GM21825 (cell line): ENCODE data around the gene ARL14EPL.

Source experiments
- ATAC-seq: cut with Tn5 transposase; IDR thresholded peaks from one replicate; pipeline ENCODE4 v1.9.1; 2021; ENCODE audit warnings: mild to moderate bottlenecking, moderate library complexity; ENCODE audit not compliant: unreplicated experiment

Gene ARL14EPL

DNA sequence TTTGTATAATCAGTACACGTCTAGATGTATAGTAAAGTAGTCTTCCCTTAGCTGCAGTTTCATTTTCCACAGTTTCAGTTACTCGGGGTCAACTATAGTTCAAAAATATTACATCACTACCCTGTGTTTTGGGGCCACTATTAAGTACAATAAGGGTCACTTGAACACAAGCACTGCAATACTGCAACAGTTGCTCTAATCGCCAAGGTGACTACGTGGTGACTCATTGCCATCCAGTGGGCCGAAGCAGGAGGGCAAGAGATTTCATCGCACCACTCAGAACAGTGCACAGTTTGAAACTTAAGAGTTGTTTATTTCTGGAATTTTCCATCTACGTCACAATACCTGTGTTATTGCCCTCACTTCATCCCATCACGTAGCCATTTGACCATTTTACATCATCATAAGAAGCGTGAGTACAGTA is at the start of gene ARL14EPL:
Gene ARL14EPL (plus strand): TSS at position 379 of the 424 bp plus-strand sequence. CDS start 18,994 bp downstream, outside the sequence.
- peak; percentile 70 for ATAC-seq

DNA sequence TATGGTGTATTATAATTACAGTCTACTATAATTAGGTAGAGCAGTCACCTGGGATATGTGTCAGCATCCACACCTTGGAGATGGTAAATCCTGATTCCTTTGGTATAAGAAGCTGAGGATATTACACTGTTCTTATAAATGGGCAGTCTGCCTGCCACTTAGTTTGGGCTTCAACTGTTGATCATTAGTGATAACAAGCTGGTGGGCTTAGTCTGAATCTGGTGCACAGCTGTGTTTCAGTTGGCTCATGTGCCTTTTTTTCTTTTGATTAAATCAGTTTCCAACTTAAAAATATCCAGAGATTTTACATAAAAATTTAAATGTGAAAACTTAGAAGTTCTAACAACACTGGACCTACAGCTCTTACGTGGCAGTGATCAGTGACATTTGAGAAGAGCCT is 48.8 kb upstream of the ARL14EPL start:
- no peak for ATAC-seq

DNA sequence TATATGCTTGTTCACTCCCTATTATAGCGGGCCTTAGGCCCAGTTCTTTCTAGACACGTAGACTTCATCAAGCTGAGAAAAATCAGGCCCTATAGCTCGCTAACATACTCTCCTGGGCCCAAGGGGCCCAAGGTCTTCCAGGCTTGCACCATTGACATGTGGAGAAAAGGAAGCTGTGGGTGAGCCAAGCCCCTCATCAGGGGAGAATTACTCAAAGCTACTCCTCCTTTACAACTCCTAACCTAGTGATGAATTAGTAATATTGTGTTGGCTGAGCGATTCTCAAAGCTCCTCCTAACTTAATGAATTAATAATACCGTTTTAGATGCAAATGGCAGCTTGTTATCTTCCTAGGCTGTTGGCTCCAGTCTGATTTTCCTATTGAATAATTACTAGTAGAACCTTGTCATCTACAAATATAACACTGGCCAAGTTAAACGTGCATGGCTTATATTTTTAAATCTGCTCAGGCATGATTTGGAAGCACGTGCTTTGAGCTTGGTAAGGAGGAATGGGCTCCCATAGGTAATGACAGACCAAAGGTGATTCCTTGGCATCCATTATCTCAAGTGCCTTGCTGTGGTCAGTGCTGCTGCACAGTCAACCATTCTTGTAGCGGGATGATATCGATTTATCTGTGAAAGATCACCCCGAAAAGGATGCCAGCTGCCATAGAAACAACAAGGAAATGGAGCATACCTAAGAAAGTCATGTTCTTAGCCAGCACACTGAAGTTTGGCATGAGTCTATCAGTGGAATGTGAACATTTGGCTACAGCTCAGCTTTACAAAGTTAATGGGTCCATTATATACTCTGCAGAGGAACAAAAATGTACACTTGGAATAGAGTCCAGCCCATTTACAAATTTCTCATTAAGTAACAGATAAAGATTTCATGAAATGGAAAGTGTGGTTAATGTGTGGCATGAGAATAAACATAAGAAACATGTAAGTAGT is 46.2 kb upstream of the ARL14EPL start:
- ATAC-seq, result no peak

DNA sequence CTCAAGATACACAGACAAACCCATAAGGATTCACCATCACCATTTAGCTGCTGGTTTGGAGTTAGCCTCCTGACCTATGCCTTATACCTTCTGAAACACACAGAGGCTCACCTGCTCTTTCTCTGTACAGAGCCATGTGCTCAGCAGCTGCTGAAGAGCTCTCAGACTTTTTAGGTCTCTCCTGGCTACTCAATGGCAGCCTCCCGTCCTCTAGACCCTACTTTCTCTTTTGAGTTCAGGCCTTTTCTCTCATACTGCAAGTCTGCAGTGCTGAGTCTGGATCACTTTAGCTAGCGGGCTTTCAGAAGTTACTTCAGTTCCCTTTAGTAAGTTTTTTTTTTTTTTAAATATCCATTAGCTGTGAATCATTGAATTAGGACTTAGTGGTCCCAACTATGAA is 44.3 kb upstream of the ARL14EPL start:
- no peak for ATAC-seq

DNA sequence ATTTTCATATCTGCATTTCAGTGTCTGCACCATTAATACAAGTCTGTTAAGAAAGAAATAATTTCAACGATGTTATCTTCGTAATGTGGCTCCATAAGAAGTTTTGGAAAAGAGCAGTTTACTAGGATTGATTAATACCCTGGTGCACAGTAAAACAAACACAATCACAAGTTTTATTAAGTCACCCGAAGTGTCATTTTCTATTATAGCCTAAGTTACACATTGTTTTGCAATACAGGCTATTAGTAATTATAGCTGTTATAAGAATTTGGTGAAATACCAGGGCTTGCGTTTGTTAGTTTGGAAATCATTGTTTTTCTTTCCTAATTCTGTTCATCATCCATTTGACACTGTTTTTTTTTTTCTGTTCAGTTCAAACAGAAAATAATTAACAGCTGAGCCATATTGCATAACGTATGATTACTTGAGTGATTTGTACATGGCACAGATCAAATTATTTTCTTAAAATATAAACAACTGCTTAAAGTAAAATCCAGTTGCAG is 39.4 kb upstream of the ARL14EPL start:
- no peak for ATAC-seq

DNA sequence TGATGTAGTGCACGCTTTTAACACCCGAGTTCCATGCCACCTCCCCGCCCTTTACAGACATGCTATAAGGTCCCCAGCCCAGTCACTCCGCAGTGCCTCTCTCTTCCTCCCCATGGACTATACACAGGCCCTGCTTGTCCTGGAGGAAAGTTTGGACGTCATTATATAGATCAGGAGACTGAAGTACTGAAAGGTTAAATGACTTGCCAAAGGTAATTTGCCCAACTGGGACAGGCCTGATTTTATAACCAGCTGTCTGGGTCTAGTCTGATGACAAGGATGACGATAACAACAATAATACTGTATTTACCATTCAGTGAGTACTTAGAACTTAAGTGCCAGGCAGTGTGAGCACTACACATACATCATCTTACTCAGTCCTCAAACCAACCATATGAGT is 36.9 kb upstream of the ARL14EPL start:
- ATAC-seq, result no peak

DNA sequence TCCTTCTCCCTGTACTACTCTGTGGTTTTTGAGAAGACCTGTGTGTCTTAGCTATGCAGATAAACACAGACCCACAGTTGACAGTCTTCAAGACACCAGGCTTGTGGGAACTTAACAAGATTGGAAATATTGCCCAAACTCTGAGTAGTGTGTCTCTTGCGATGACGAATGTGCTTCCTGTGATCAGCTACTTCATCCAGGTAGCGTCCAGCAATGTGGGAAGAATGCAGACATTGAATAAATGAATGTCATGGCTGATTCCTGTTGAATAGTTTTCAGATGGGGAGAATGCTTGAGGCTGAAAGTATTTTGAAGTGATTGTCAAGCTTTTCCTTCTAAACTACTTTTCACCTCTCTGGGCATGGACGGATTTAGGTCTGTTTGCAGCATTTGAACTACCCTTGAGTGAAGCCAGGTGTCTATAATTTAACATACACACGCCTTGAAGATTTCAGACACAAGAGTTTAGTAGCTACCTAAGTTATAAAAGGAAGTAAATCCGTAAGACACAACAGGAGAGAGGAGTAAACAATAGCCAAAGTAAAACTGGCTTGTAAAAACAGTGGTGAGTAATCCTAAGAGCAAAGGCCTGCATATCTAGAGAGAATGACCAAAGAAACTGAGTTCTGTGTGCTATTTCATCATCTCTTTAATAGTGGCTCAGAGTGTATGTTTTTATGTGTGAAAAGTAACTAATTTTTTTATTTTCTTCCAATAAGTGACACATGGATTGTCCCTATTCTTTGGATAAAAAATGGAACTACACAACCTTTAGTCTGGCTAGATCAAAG is 30.0 kb upstream of the ARL14EPL start:
- ATAC-seq, result no peak

DNA sequence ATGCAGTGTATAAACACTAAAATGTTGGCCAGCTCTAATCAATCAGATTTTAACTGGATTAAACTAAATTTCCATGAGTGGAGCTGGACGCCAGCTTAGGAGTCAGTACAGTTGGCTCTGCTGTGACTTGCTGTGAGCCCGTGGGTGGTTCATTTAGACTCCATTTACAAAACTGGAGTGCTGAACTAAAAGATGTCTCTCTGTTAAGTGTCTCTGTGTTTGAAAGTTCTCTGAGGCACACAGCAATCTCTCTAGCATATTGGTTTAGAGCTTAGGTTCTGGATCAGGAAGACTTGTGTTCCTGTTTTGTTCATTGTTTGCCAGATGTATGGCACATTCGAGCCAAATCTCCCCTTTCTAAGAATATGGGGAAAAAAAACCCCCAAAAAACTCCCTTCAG is 28.0 kb upstream of the ARL14EPL start:
- no peak for ATAC-seq

DNA sequence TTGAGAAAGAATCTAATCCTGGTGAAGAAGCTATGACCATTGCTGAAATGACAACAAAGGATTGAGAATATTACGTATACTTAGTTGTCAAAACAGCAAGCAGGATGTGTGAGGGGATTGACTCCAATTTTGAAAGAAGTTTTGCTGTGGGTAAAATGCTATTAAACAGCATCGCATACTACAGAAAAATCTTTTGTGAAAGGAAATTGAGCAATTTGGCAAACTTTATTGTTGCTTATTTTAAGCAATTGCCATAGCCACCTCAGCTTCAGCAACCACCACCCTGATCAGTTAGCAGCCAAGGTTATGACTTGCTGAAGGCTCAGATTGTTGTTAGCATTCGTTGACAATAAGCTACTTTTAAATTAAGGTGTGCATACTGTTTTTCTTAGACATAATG is 22.5 kb upstream of the ARL14EPL start:
- ATAC-seq, result no peak

DNA sequence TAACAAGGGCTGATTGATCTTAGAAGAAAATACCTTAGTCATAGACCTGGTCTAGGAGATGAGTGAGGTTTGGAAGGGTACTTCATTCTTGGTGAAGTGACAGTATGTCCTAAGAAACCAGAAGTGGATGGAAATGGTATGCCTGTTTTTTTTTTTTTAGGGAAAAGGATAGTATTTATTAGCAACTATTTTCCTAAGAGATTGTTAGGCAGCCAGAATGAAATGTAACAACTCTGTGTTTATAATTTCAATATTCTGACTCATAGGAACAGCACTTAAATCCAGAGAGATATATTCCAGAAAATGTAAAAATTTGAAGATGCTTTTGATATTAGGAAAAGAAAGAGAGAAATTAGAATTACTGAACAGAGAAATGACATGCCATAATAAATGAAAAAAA is 21.2 kb upstream of the ARL14EPL start:
- no peak for ATAC-seq

DNA sequence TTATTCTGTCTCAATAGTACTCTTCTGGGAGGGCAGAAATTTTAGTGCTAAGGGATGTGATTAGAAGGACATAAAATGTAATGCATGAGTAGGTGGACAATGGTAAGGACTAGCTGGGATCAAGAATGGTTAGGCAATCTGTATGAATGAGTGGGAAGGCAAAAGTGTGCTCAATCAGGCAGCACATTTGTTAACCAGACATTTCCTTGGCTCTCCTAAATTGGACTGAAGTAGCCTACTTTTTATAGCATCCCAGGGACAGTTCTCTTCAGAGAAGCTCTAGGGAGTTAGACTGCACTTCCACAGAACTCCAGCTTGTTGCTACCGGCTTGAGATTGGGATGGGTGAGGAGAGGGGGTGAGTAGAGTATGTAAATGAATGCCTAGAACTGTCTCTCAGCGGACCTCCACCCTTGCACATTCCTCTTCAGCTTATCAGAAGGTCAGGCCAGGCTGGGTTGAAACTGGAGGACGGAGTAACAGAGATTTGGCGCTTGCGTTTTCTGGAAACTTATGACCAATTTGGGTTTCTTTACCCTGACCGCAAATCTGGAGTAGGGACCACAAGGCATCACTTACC is 19.0 kb upstream of the ARL14EPL start:
- no peak for ATAC-seq

DNA sequence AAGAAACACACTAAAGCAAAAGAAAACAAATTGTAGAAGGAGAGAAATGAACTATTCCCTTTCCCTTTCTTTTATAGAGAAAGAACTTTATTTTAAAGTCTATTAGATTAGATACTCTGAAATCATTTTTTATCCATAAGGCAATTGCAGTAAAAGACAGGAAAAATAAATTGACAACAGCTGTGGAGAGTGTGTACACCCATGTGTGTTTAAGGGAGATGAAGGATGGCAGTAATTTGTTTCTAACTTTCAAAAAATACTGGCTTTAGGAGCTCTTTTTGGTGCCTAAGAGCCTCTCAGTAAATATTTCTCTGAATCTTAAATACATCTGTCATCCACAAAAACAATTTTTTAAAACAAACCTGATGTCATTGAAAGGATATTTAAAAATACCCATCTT is 18.3 kb upstream of the ARL14EPL start:
- no peak for ATAC-seq

DNA sequence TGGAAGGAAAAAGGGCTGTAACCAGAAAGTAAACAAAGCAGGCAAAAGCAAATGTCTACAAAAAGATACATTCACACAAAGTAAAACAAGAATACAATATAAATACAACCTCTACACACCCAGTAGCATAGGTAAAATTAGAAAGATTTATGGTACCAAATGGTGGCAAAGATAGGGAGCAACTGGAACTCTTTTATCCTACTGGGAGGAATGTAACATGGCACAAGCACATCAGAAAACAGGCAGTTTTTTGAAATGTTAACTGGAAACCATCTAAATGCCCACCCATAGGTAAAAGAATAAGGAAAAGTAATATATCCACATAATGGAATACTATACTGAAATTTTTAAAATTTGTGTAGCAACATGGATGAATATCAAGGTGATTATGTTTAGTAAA is 8.7 kb upstream of the ARL14EPL start:
- no peak for ATAC-seq

DNA sequence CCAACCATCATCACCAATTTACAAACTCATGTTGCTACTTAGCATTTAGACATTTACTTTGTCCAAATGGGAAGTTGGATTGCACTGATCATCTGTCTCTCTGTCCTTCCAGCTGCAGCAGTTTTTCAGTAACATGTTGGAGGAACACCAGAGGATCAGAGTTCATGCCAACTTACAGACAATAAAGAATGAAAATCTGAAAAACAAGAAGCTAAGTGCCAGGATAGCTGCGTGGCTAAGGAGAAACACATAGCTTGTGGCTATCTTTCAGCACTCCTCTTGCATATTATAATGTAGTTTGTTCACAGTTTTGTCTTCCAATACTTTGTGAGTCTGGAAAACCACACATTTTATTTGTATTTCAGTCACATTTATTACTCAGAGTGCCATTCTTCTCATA is 6.4 kb upstream of the ARL14EPL start:
- no peak for ATAC-seq

DNA sequence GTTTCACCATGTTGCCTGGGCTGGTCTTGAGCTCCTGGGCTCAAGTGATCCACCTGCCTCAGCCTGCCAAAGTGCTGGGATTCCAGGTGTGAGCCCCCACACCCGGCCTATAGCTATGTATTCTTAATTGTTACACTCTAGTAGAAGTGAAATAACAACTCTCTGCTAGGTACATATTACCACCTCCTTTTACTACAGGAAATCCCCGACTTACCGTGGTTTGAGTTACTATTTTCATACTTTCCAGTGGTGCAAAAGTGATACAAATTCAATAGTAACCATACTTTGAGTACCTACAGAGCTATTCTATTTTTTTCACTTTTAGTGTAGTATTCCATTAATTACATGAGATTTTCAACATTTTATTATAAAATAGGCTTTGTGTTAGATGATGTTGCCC is 719 bp downstream of the ARL14EPL start:
- ATAC-seq, result no peak

DNA sequence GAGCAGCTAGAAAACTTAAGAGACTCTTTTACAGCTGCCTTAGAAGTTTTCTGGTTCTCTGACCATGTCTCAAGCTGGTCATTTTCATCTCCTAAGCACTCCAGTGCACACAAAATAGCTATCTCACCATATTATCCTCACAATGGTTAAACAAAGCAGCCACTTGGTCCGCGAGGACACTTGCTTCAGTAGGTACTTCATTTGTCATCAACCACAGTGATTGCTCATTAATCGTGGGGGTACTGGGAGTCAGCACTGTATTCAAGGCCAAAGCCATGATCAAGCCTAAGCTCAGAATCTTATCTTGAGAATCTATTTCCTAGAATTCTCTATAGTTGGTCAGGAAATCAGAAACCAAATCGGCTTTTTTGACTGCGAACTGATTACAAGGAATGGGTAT is 2.9 kb downstream of the ARL14EPL start:
- no peak for ATAC-seq

DNA sequence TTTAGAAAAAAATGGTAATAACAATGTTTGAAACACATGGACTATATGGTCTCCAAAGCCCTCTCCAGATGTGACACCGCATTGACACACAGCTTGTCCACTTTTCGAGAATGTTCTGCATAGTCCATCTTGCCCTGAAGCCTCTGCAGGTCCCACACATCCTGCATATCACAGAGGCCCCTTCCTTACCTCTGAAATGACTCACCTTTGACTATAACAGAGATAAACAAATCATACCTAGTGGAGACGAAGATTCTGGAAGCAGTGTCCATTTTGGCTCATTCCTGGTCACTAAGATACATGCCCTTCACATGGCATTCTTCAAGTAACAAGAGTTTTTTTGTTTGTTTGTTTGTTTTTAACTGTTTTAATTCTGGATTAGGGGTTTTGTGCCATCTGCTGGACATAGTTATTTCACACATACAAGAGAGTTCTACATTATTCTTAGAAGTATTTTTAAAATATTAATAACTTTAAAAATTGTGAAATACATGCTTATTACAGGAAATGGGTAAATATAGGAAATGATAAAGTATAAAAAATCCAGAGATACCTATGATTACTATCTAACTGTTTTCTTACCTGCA is 5.1 kb downstream of the ARL14EPL start:
- no peak for ATAC-seq

DNA sequence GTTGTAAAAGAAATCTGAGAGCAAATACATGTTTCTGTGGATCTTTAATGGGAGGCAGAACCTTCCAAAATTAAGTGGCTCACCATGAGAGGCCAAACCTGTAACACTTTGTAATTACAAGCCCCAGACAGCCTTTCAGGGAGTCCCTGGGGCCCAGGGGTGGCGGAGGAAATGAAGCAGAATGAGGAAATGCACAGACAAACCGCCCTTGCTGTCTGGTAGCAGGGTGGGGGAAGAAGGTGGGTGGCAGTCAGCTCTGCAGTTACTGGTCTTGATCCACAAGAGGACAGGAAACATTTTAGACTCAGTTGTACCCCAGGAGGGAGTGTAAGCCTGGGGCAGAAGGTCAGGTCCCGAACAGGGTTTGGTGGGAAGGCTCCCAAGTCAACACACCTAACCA is 6.5 kb downstream of the ARL14EPL start:
- peak; percentile 82 for ATAC-seq

DNA sequence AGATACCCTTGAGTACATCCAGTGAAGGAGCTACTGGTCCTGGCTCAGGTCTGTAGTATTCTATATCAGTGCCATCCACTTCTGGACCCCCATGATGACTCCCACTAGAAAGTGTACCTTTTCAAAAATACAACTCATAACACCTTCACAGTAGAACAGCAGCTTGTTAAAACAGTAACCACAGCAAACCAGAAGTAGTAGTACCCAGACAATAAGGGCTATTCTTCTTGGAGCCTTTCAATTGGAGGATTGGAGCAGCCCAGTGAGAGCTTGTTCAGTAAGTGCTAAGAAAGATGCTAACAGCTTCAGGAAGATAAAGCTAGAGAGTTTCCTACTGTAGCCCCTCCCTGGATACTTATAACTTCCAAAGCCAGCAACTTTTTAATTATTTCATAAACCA is 10.1 kb downstream of the ARL14EPL start:
- ATAC-seq, result no peak

DNA sequence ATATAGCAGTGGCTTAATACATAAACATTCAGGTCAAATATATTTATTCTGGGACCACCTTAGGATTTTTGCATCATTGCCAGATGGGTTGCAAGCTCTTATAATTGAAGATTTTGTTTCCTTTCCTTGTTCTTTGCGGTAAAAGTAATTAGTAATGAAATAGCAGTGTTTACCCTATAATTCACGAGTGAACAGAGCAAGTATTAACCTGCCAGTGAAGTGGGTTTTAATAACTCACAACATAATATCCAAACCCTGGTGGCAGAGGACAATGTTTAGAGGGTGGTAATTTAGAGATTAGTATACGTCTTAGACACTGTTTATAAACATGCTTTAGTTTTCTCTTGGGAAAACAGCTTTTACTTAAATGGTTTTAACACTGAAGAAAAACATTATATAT is 11.8 kb downstream of the ARL14EPL start:
- ATAC-seq, result no peak

DNA sequence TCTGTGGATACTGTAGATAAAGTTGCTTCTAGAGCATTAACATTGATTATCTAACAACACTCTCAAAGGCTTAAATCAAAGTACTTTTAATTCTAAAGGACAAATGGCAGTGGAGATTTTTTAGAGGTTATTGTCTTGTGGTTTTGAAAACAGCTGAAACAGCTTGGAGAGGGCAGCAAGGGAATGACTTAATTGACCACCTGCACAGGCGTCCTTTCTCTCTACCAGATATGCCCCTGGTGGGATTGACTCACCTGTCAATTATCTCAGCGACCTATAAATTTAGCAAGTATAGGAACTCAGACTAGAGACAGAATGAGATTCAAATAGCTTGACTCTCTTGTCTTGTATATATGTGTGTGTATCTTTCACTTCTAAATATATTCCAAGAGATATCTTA is 13.5 kb downstream of the ARL14EPL start:
- no peak for ATAC-seq
